Measurements from ENCODE around the gene GPAM.

- TF ChIP-seq POLR2A (IDR thresholded peaks at IDR 0.05; ENCODE audit: low read length) (no peak), GATA1 (IDR thresholded peaks at IDR 0.05; ENCODE audit: low read depth, low read length) (no peak)
These were observed 709 bp downstream of the GPAM start for GRCh38 chr10:112182784-112183328.
